GM12864 (cell line): ENCODE measurements around the gene RTN4RL2.

Experiments
- DNase-seq: peaks from one replicate; pipeline ENCODE4 v3.0.0-alpha.2; 2011; ENCODE audit warnings: low read depth
- H3K4me3 ChIP-seq: 2 replicates; pipeline ENCODE4 v1.5.1; 2011; ENCODE audit warnings: mild to moderate bottlenecking, low read depth, low read length, control low read depth
- CTCF ChIP-seq: IDR thresholded peaks from 2 replicates; pipeline ENCODE4 v1.5.1; 2011; ENCODE audit warnings: low read depth, mild to moderate bottlenecking, moderate library complexity, low read length, control low read depth, inconsistent platforms; ENCODE audit errors: missing control alignments

The RTN4RL2 gene

GRCh38 chr11:57500926-57501325 lies 40.6 kb downstream of the RTN4RL2 start:
- no peak for TF ChIP-seq CTCF
- DNase-seq, result no peak
- H3K4me3 ChIP-seq, result no peak overlapping the region

- no peak for TF ChIP-seq CTCF
- no peak for DNase-seq
- H3K4me3 ChIP-seq, result no peak overlapping the region
Measured at GRCh38 chr11:57501953-57502352, 41.6 kb downstream of the RTN4RL2 start.

- TF ChIP-seq CTCF, result no peak
- DNase-seq, result no peak
- H3K4me3 ChIP-seq, result no peak overlapping the region
Measured at GRCh38 chr11:57502376-57502775, 42.0 kb downstream of the RTN4RL2 start.

GRCh38 chr11:57502870-57503269 lies 42.5 kb downstream of the RTN4RL2 start:
- DNase-seq, result no peak
- H3K4me3 ChIP-seq, result no peak overlapping the region
- TF ChIP-seq CTCF, result no peak

- no peak for TF ChIP-seq CTCF
- no peak for DNase-seq
- H3K4me3 ChIP-seq, result no peak overlapping the region
Measured at GRCh38 chr11:57504511-57504910, 44.2 kb downstream of the RTN4RL2 start.

GRCh38 chr11:57506522-57506921 lies 46.2 kb downstream of the RTN4RL2 start:
- DNase-seq, result no peak

More at GRCh38 chr11:57506522-57506921, 46.2 kb downstream of the RTN4RL2 start:
- no peak overlapping the region for H3K4me3 ChIP-seq
- no peak for TF ChIP-seq CTCF
